IPS-15b (cell line): Measurements from ENCODE around the gene ACTG1.

Experiments
- H3K27me3 ChIP-seq: one replicate; pipeline ENCODE4 v1.6.1; 2013; ENCODE audit warnings: low read length; ENCODE audit not compliant: control insufficient read depth, insufficient read depth
- H3K36me3 ChIP-seq: one replicate; pipeline ENCODE4 v1.6.1; 2013; ENCODE audit warnings: low read length; ENCODE audit not compliant: control insufficient read depth, insufficient read depth
- H3K4me1 ChIP-seq: one replicate; pipeline ENCODE4 v1.6.1; 2013; ENCODE audit warnings: mild to moderate bottlenecking, low read length; ENCODE audit not compliant: control insufficient read depth, insufficient read depth
- H3K4me3 ChIP-seq: one replicate; pipeline ENCODE4 v1.5.1; 2013; ENCODE audit warnings: low read depth, low read length
- H3K9ac ChIP-seq: one replicate; pipeline ENCODE4 v1.6.1; 2013; ENCODE audit warnings: low read depth, mild to moderate bottlenecking, low read length
- H3K9me3 ChIP-seq: one replicate; pipeline ENCODE4 v1.6.1; 2013; ENCODE audit warnings: mild to moderate bottlenecking, low read length; ENCODE audit not compliant: control insufficient read depth, insufficient read depth

Gene ACTG1

DNA sequence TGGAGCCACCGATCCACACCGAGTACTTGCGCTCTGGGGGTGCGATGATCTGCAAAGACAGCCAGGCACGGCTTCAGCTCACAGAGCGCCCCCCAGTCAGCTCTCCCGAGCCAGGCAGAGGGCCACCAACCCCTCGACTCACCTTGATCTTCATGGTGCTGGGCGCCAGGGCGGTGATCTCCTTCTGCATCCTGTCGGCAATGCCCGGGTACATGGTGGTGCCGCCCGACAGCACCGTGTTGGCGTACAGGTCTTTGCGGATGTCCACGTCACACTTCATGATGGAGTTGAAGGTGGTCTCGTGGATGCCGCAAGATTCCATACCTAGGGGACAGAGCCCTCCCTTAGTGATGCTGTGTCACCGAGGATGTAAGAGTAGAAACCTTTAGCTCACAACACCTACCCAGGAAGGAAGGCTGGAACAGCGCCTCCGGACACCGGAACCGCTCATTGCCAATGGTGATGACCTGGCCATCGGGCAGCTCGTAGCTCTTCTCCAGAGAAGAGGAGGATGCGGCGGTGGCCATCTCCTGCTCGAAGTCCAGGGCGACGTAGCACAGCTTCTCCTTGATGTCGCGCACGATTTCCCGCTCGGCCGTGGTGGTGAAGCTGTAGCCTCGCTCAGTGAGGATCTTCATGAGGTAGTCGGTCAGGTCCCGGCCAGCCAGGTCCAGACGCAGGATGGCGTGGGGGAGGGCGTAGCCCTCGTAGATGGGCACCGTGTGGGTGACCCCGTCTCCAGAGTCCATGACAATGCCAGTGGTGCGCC, 1.6 kb downstream of the ACTG1 start:
- Histone ChIP-seq H3K4me1 (no peaks in the 10 kb centered on the region), H3K27me3 (no peaks in the 10 kb centered on the region), H3K4me3 (peak overlapping the region; percentile 95), H3K36me3 (peaks cover 35% of the 10 kb centered on the region), H3K9ac (peak overlapping the region; percentile 95), H3K9me3 (no peaks in the 10 kb centered on the region)

DNA sequence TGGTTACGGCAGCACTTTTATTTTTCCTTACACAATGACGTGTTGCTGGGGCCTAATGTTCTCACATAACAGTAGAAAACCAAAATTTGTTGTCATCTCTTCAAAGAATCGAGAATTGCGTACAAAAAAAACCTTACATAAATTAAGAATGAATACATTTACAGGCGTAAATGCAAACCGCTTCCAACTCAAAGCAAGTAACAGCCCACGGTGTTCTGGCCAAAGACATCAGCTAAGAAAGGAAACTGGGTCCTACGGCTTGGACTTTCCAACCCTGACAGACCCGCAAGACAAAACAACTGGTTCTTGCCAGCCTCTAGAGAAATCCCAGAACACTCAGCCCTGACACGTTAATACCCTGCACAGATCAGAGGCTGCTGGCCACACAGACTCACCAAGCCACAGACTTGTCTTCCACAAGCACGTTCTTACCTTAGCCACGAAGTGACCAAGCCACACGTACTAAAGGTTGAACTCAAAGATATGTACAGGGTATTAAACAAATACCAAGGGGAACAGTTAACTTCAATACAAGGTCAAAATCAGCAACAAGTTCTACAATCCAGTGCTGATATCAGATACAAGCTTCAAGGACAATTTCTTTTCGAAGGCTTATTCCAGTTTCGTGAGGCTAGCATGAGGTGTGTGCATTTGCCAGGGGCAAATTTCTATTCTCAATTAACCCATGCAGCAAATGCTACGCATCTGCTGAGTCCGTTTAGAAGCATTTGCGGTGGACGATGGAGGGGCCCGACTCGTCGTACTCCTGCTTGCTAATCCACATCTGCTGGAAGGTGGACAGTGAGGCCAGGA, 2.4 kb downstream of the ACTG1 start:
- peak overlapping the region; percentile 95 for H3K9ac ChIP-seq
- H3K36me3 ChIP-seq = peaks cover 35% of the 10 kb centered on the region
- peak overlapping the region; percentile 95 for H3K4me3 ChIP-seq
- no peaks in the 10 kb centered on the region for H3K27me3 ChIP-seq
- H3K9me3 ChIP-seq = no peaks in the 10 kb centered on the region
- no peaks in the 10 kb centered on the region for H3K4me1 ChIP-seq

DNA sequence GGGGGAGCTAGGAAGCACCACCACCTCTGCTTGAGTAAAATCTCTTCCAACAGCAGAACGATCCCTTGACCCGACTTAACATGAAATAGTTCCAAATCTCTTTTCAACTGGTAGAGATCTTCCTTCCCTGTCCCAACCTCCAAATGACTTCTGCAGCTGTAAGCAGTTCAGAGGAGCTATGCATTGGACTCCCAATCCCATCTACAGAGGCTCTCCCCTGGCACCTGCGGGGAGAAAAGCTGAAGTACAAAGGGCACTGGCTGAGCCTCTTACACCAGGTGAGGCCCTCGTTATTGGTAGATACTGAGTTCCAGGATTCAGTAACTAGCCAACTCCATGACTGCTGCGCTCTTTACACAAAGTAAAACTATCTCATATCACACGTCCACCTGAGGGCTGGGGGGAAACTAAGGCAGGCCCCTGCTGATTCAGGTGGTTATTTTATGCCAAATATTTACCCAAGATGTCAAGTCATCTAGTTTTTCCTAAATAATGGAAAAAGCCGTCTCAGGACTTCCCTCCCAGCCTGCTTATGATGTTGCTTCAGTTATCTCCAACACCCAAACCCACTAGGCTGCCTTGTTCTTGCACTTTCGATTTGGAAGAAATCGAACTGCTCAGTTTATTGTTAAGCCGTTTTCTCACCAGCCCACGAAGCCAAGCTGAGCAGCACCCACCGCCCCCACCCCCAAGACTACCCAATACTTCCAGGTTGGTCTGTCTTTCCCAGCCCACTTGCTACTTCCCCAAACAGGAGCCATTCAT, 3.2 kb downstream of the ACTG1 start:
- Histone ChIP-seq H3K4me3 (peak overlapping the region; percentile 95), H3K36me3 (peaks cover 35% of the 10 kb centered on the region), H3K4me1 (no peaks in the 10 kb centered on the region), H3K9me3 (no peaks in the 10 kb centered on the region), H3K27me3 (no peaks in the 10 kb centered on the region), H3K9ac (peak overlapping the region; percentile 95)

GRCh38 chr17:81508639-81509206, 3.9 kb downstream of the ACTG1 start:
- no peaks in the 10 kb centered on the region for H3K4me1 ChIP-seq
- peak overlapping the region; percentile 9 for H3K9ac ChIP-seq
- peak overlapping the region; percentile 95 for H3K4me3 ChIP-seq
- no peaks in the 10 kb centered on the region for H3K27me3 ChIP-seq
- H3K9me3 ChIP-seq = no peaks in the 10 kb centered on the region
- H3K36me3 ChIP-seq = peaks cover 35% of the 10 kb centered on the region

- Histone ChIP-seq H3K27me3 (no peaks in the 10 kb centered on the region), H3K9ac (no peak overlapping the region)
These were observed 9.0 kb downstream of the ACTG1 start for GRCh38 chr17:81503619-81504018.

DNA sequence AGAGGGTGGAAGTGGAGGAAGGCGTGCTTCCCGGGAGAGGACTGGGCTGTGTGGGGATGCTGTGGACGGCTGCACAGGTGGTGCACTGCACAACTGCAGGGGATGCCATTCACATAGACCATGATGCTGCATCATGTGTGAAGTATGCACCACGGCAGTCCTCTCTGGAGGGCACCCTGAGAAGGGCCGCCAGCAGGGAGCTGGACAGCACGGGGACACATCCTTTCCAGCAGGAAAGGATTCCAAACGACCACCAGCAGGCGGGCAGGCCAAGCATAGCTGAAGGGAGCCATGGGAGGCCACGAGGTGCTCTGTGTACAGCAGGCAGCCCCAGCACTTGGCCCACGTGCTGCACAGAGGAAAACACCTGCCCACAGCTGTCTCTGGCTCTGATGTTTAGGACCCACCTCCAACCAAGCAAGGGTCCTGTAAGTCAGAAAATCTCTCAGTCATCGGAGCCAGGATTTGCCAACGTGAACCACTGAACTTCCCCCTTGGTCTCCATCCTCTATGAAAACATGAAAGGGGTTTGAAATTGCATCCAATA, 10.1 kb downstream of the ACTG1 start:
- no peaks in the 10 kb centered on the region for H3K36me3 ChIP-seq
- no peak overlapping the region for H3K4me3 ChIP-seq
- H3K9me3 ChIP-seq = no peaks in the 10 kb centered on the region
- H3K27me3 ChIP-seq = no peaks in the 10 kb centered on the region
- H3K9ac ChIP-seq = no peak overlapping the region
- no peaks in the 10 kb centered on the region for H3K4me1 ChIP-seq

More at GRCh38 chr17:81503619-81504018, 9.0 kb downstream of the ACTG1 start:
- H3K4me1 ChIP-seq = no peaks in the 10 kb centered on the region
- no peaks in the 10 kb centered on the region for H3K36me3 ChIP-seq
- no peaks in the 10 kb centered on the region for H3K9me3 ChIP-seq
- no peak overlapping the region for H3K4me3 ChIP-seq

DNA sequence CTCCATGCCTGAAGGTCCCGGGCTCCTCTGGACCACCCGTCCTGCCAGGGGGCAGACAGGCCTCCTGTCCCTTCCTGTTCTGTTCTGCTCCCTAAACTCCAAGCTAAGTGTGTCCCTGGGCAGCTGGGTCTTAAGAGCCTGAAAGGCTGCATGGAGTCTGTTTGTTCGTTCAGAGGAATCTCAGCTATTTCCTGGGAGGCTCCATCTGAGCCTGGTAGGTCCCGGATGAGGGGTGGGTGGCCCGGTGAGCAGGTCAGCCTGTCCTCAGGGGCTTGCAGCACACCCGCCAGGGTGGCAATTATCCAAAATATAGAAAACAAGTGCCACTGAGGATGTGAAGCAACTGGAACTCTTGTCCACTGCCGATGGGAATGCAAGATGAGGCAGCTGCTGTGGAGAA, 12.6 kb downstream of the ACTG1 start:
- Histone ChIP-seq H3K9ac (no peak overlapping the region), H3K36me3 (no peaks in the 10 kb centered on the region), H3K4me3 (no peak overlapping the region), H3K9me3 (no peaks in the 10 kb centered on the region), H3K4me1 (no peaks in the 10 kb centered on the region), H3K27me3 (no peaks in the 10 kb centered on the region)

GRCh38 chr17:81499601-81499970, 13.0 kb downstream of the ACTG1 start:
- Histone ChIP-seq H3K27me3 (no peaks in the 10 kb centered on the region), H3K4me3 (no peak overlapping the region), H3K9ac (no peak overlapping the region), H3K9me3 (no peaks in the 10 kb centered on the region), H3K36me3 (no peaks in the 10 kb centered on the region), H3K4me1 (no peaks in the 10 kb centered on the region)

- Histone ChIP-seq H3K9me3 (no peaks in the 10 kb centered on the region), H3K27me3 (no peaks in the 10 kb centered on the region), H3K36me3 (no peaks in the 10 kb centered on the region), H3K4me1 (no peaks in the 10 kb centered on the region), H3K4me3 (no peak overlapping the region), H3K9ac (no peak overlapping the region)
These were observed 13.5 kb downstream of the ACTG1 start for GRCh38 chr17:81498953-81499600.

DNA sequence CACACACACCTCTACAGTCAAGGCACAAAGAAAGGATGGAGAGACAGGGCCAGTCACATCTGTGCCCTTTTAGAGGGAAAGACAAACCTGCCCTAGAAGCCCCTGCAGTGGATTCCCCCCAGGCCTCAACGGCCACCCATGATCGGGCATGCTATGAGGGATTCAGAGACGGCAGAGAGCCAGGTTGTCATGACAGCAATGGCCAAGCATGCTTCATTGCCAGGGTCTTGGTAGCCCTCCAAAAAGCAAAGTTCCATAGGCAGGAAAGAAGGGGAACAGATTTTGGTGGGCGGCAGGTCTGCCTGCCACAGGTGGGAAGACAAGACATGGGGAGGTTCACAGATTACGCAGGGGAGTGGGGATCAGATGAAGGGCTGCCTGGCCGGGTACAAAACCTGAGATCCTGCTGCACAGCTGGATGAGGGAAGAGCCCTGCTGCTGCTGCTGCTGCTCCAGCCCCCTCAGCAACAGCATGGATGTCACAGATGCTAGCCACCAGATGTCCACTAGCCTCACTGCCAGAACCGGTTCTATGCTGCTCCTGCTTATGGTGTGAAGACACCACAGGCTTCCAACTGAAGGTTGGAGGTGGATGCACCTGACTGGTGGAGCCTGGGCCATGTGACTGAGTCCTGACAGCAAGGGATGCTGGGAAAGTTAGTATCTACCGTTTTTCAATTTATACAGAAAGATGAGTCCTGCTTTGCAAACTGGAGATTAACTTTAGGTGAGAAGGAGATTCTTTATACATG, 17.8 kb downstream of the ACTG1 start:
- Histone ChIP-seq H3K9ac (no peak overlapping the region), H3K4me3 (no peak overlapping the region)

More for the DNA sequence above, 17.8 kb downstream of the ACTG1 start:
- no peaks in the 10 kb centered on the region for H3K27me3 ChIP-seq
- H3K4me1 ChIP-seq = peaks cover 12% of the 10 kb centered on the region
- no peaks in the 10 kb centered on the region for H3K36me3 ChIP-seq
- H3K9me3 ChIP-seq = no peaks in the 10 kb centered on the region
